Karpas-422 (cell line): ENCODE measurements around the gene HOXB9. TPM values are rescaled to one million over a fixed set of nuclear protein-coding genes. Genes with fewer than 3 reads are reported as not detected.

Experiments used
- DNase-seq: peaks from one replicate; pipeline ENCODE4 v3.0.0-alpha.2; 2015
- H2AFZ ChIP-seq: fragments of 200-600 bp; sonication (generic); 2 replicates; pipeline ENCODE4 v1.6.1; 2014; ENCODE audit warnings: antibody characterized with exemption, low read length, mixed read lengths
- H3K27ac ChIP-seq: fragments of 200-600 bp; sonication (generic); 2 replicates; pipeline ENCODE4 v1.5.1; 2014; ENCODE audit warnings: mild to moderate bottlenecking, low read length, moderate library complexity
- H3K27me3 ChIP-seq: fragments of 200-600 bp; sonication (generic); 2 replicates; pipeline ENCODE4 v1.6.1; 2014; ENCODE audit warnings: low read length, mixed read lengths
- H3K36me3 ChIP-seq: fragments of 200-600 bp; sonication (generic); 2 replicates; pipeline ENCODE4 v1.6.1; 2014; ENCODE audit warnings: low read length, mixed read lengths; ENCODE audit not compliant: insufficient read depth
- H3K4me1 ChIP-seq: fragments of 200-600 bp; sonication (generic); 2 replicates; pipeline ENCODE4 v1.6.1; 2014; ENCODE audit warnings: mild to moderate bottlenecking, low read length, mixed read lengths
- H3K4me2 ChIP-seq: fragments of 200-600 bp; sonication (generic); 2 replicates; pipeline ENCODE4 v1.6.1; 2014; ENCODE audit warnings: low read length, low read depth, mild to moderate bottlenecking; ENCODE audit not compliant: poor library complexity, severe bottlenecking
- H3K4me3 ChIP-seq: fragments of 200-600 bp; sonication (generic); 2 replicates; pipeline ENCODE4 v1.5.1; 2014; ENCODE audit warnings: mild to moderate bottlenecking, antibody characterized with exemption, low read length, mixed read lengths
- H3K79me2 ChIP-seq: fragments of 200-600 bp; sonication (generic); 2 replicates; pipeline ENCODE4 v1.6.1; 2014; ENCODE audit warnings: mild to moderate bottlenecking, low read length, mixed read lengths
- H3K9ac ChIP-seq: fragments of 200-600 bp; sonication (generic); 2 replicates; pipeline ENCODE4 v1.6.0; 2014; ENCODE audit warnings: low read length
- H3K9me2 ChIP-seq: fragments of 200-600 bp; sonication (generic), shearing (Covaris generic); replicated peaks from 2 replicates; pipeline ENCODE4 v1.6.0; 2014; ENCODE audit warnings: mild to moderate bottlenecking, low read length, moderate library complexity; ENCODE audit not compliant: insufficient read depth
- H3K9me3 ChIP-seq: fragments of 300-700, 200-600 bp; sonication (generic); 2 replicates; pipeline ENCODE4 v1.6.1; 2014; ENCODE audit warnings: low read length, mixed read lengths
- H4K20me1 ChIP-seq: fragments of 200-600 bp; sonication (generic); 2 replicates; pipeline ENCODE4 v1.6.1; 2014; ENCODE audit warnings: mild to moderate bottlenecking, antibody characterized with exemption, low read length, low read depth; ENCODE audit not compliant: insufficient read depth
- total RNA-seq: library from RNA; depleted of rRNA; stranded (reverse); fragments of >200 nt; shearing (Covaris generic); gene quantifications from 2 replicates; pipeline ENCODE4 v1.2.3, GENCODE V29; 2014; ENCODE audit warnings: low replicate concordance

The HOXB9 gene
- total RNA-seq, 1 experiment from 2014 or later: 0.82 TPM

GRCh38 chr17:48610282-48611211 lies 15.6 kb downstream of the HOXB9 start, which contains the start of gene HOXB7:
HOXB7 (minus strand) TSS chr17:48611017; CDS start chr17:48610918, 99 bp downstream.
- no peaks in the 10 kb centered on the region for H3K79me2 ChIP-seq
- H3K4me2 ChIP-seq: peak within 1 kb of the TSS; percentile 98
- peak within 1 kb of the TSS; percentile 82 for H3K27ac ChIP-seq
- no peaks in the 10 kb centered on the region for H3K9me2 ChIP-seq
- H3K9me3 ChIP-seq: no peaks in the 10 kb centered on the region
- peak within 1 kb of the TSS; percentile 95 for H2AFZ ChIP-seq
- peaks cover 45% of the 10 kb centered on the region for H3K4me1 ChIP-seq
- no peaks in the 10 kb centered on the region for H3K27me3 ChIP-seq
- DNase-seq: peak; percentile 91
- no peaks in the 10 kb centered on the region for H4K20me1 ChIP-seq
- no peaks in the 10 kb centered on the region for H3K36me3 ChIP-seq
- peak within 1 kb of the TSS; percentile 92 for H3K9ac ChIP-seq
- peak within 1 kb of the TSS; percentile 82 for H3K4me3 ChIP-seq

- Histone ChIP-seq H3K9ac (peak overlapping the region; percentile 92), H3K9me3 (no peaks in the 10 kb centered on the region), H3K9me2 (no peaks in the 10 kb centered on the region), H3K4me3 (peak overlapping the region; percentile 82), H3K27ac (no peak overlapping the region), H3K4me2 (peak overlapping the region; percentile 98), H3K27me3 (no peaks in the 10 kb centered on the region), H4K20me1 (no peaks in the 10 kb centered on the region), H3K4me1 (peaks cover 45% of the 10 kb centered on the region), H3K79me2 (no peaks in the 10 kb centered on the region), H3K36me3 (no peaks in the 10 kb centered on the region), H2AFZ (peak overlapping the region; percentile 95; the same call in 1 of the 2 replicates)
- no peak for DNase-seq
These were observed 16.3 kb downstream of the HOXB9 start for GRCh38 chr17:48609759-48610281.

DNA sequence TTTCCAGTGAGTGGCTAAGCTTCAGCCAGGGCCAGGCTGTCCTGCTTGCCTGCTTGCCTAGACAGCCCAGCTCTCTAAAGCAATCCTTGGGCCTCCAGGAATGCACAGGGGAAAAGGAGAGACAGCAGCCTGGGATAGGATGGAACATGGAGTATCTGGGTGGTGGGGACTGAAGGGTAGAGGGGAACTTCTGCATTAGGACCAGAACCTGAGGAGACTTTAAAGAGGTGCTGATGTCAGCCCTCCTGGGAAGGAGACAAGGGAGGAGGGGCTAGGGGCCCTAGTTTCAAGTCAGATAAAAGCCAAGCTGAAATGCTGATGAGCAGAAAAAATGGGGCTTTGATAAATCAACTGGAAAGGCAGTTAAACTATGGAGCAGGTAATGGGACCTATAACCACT lies 17.1 kb downstream of the HOXB9 start:
- H3K27ac ChIP-seq: no peak overlapping the region
- no peaks in the 10 kb centered on the region for H4K20me1 ChIP-seq
- H2AFZ ChIP-seq: no peak overlapping the region
- H3K79me2 ChIP-seq: no peaks in the 10 kb centered on the region
- no peaks in the 10 kb centered on the region for H3K9me2 ChIP-seq
- H3K9me3 ChIP-seq: no peaks in the 10 kb centered on the region
- no peaks in the 10 kb centered on the region for H3K27me3 ChIP-seq
- H3K4me2 ChIP-seq: peak overlapping the region; percentile 98
- peaks cover 52% of the 10 kb centered on the region for H3K4me1 ChIP-seq
- peak; percentile 51 for DNase-seq
- H3K4me3 ChIP-seq: no peak overlapping the region; the same call in 1 of the 2 replicates
- no peaks in the 10 kb centered on the region for H3K36me3 ChIP-seq
- 0 out of 2 replicates have a peak overlapping the region, but pooled peaks have one; percentile 92 for H3K9ac ChIP-seq

- Histone ChIP-seq H3K27me3 (no peaks in the 10 kb centered on the region), H3K9me2 (no peaks in the 10 kb centered on the region)
These were observed 17.7 kb downstream of the HOXB9 start for GRCh38 chr17:48608494-48608834.

DNA sequence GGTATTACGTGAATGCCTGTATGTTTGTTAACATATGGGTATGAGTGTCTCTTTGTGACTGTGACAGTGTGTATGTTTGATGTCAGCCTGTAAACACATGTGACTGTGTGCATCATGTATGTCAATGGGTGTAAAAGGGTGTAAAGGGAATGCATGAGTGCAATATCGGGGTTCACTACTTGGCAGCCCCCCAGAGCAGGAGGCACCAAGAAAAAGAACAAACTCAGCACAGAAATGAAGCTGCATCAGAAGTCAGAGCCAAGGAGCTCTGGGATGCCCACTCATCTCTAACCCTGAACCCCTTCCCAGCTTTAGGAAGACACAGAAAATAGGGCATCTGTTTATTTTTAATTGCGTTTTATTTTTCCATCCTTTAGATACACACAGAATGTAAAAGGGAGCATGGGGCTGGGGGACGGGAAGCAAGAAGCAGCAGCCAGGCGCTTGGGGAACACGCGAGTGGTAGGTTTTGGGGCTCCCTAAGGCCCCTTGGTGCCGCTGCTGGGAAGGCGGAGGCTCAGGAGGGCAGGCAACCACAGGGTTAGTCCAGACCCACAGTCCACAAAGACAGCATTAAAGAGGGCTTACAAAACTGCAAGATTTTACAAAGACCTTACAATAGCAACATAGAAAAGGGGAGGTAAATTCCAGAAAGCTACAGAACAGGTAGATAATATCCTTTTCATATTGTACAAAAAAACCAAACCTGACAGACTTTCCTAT lies 19.1 kb downstream of the HOXB9 start:
- no peaks in the 10 kb centered on the region for H3K9me2 ChIP-seq
- no peaks in the 10 kb centered on the region for H3K9me3 ChIP-seq
- DNase-seq: no peak
- H3K27me3 ChIP-seq: no peaks in the 10 kb centered on the region
- H3K79me2 ChIP-seq: no peaks in the 10 kb centered on the region
- H3K4me3 ChIP-seq: no peak overlapping the region
- H3K4me1 ChIP-seq: peaks cover 35% of the 10 kb centered on the region
- no peak overlapping the region for H3K27ac ChIP-seq
- H4K20me1 ChIP-seq: no peaks in the 10 kb centered on the region
- no peak overlapping the region for H2AFZ ChIP-seq
- H3K9ac ChIP-seq: no peak overlapping the region
- H3K4me2 ChIP-seq: no peak overlapping the region
- H3K36me3 ChIP-seq: no peaks in the 10 kb centered on the region

More at GRCh38 chr17:48608494-48608834, 17.7 kb downstream of the HOXB9 start:
- H3K36me3 ChIP-seq: no peaks in the 10 kb centered on the region
- H3K9ac ChIP-seq: no peak overlapping the region
- peaks cover 47% of the 10 kb centered on the region for H3K4me1 ChIP-seq
- no peaks in the 10 kb centered on the region for H3K9me3 ChIP-seq
- H3K79me2 ChIP-seq: no peaks in the 10 kb centered on the region
- no peak overlapping the region for H2AFZ ChIP-seq
- no peak overlapping the region for H3K4me3 ChIP-seq
- no peak for DNase-seq
- H3K27ac ChIP-seq: no peak overlapping the region
- no peaks in the 10 kb centered on the region for H4K20me1 ChIP-seq
- H3K4me2 ChIP-seq: no peak overlapping the region

GRCh38 chr17:48605991-48606891 lies 19.9 kb downstream of the HOXB9 start:
- Histone ChIP-seq H3K9me3 (no peaks in the 10 kb centered on the region), H4K20me1 (no peaks in the 10 kb centered on the region), H3K4me3 (no peak overlapping the region), H3K27me3 (no peaks in the 10 kb centered on the region), H2AFZ (no peak overlapping the region), H3K9ac (no peak overlapping the region), H3K79me2 (no peaks in the 10 kb centered on the region), H3K4me1 (peaks cover 29% of the 10 kb centered on the region), H3K27ac (no peak overlapping the region), H3K4me2 (no peak overlapping the region), H3K36me3 (no peaks in the 10 kb centered on the region), H3K9me2 (no peaks in the 10 kb centered on the region)
- DNase-seq: no peak

DNA sequence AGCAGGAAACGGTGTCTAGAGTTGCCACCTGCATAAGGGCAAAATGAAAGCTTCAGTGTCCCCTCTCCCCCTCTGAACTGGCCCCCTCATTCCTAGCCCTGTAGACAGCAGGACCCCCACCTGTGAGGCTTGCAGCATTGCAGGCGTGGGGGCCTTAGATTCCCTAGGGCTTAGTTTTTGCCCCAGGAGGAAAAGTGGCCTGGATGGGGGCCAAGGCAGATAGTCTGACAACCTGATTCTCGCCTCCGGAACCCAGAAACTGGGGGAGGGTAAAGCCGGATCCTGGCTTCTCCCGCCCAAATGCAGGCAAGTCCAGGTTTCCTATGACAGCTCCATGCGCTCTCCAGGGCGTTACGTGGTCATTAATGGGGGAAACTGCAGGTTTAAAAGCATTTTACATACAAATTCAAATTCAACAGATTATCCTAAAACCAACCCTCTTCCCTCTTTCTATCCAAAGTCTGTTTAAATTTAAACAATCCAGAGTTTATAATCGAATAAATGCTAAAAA lies 20.7 kb downstream of the HOXB9 start:
- Histone ChIP-seq H3K9me3 (no peaks in the 10 kb centered on the region), H3K79me2 (no peaks in the 10 kb centered on the region), H3K9me2 (no peaks in the 10 kb centered on the region), H3K27ac (no peak overlapping the region), H3K4me1 (peaks cover 25% of the 10 kb centered on the region), H3K9ac (no peak overlapping the region), H3K36me3 (no peaks in the 10 kb centered on the region), H3K27me3 (no peaks in the 10 kb centered on the region), H2AFZ (no peak overlapping the region), H3K4me2 (no peak overlapping the region), H3K4me3 (no peak overlapping the region), H4K20me1 (no peaks in the 10 kb centered on the region)
- DNase-seq: no peak
